Smooth muscle cell (in vitro differentiated cells): ENCODE results near the gene TBC1D1. TPM values are rescaled to one million over a fixed set of nuclear protein-coding genes. Genes with fewer than 3 reads are reported as not detected.

ENCODE experiments used
- DNase-seq: peaks from one replicate; lab custom pipeline; 2025; ENCODE audit not compliant: unreplicated experiment; lab: John Stamatoyannopoulos, UW
- H2AFZ ChIP-seq: fragments of 200-600 bp; sonication (generic); 2 replicates; pipeline ENCODE4 v1.6.0; 2016; ENCODE audit warnings: antibody characterized with exemption, low read depth, mild to moderate bottlenecking
- H3F3A ChIP-seq: fragments of 200-600 bp; sonication (generic); 2 replicates; pipeline ENCODE4 v1.6.0; 2017; ENCODE audit warnings: antibody characterized with exemption, low read depth
- H3K27ac ChIP-seq: fragments of 200-600 bp; sonication (generic); 2 replicates; pipeline ENCODE4 v1.5.1; 2016; ENCODE audit warnings: low read depth, mild to moderate bottlenecking
- H3K27me3 ChIP-seq: fragments of 200-600 bp; sonication (generic); 2 replicates; pipeline ENCODE4 v1.6.1; 2016; ENCODE audit warnings: low read depth, mild to moderate bottlenecking
- H3K36me3 ChIP-seq: fragments of 200-600 bp; sonication (generic); 2 replicates; pipeline ENCODE4 v1.5.1; 2016; ENCODE audit warnings: low read depth
- H3K4me1 ChIP-seq: fragments of 200-600 bp; sonication (generic); 2 replicates; pipeline ENCODE4 v1.5.1; 2016; ENCODE audit warnings: low read depth
- H3K4me2 ChIP-seq: fragments of 200-600 bp; sonication (generic); 2 replicates; pipeline ENCODE4 v1.6.0; 2016; ENCODE audit warnings: mild to moderate bottlenecking
- H3K4me3 ChIP-seq: fragments of 200-600 bp; sonication (generic); 2 replicates; pipeline ENCODE4 v1.5.1; 2016; ENCODE audit warnings: mild to moderate bottlenecking
- H3K79me2 ChIP-seq: fragments of 200-600 bp; sonication (generic); 2 replicates; pipeline ENCODE4 v1.6.0; 2016; ENCODE audit warnings: low read depth, mild to moderate bottlenecking
- H3K9ac ChIP-seq: fragments of 200-600 bp; sonication (generic); 2 replicates; pipeline ENCODE4 v1.6.0; 2016; ENCODE audit warnings: low read depth
- H3K9me3 ChIP-seq: fragments of 200-600 bp; sonication (generic); replicated peaks from 2 replicates; pipeline ENCODE4 v1.5.1; 2016; ENCODE audit warnings: low read depth
- H4K20me1 ChIP-seq: fragments of 200-600 bp; sonication (generic); 2 replicates; pipeline ENCODE4 v1.6.0; 2016; ENCODE audit warnings: low read depth
- WGBS: methylation state at CpG from one replicate; pipeline ENCODE4 v1.1.7; 2016; ENCODE audit warnings: low lambda C conversion rate; 5-methylcytosine and 5-hydroxymethylcytosine counted together
- polyA plus RNA-seq: library from polyadenylated mRNA; unstranded; fragments of >200 nt; fragmentation: Nextera tagmentation; extraction: Ambion mirVana; gene quantifications from 2 replicates; pipeline ENCODE4 v1.2.1, GENCODE V29; 2016
- total RNA-seq: library from RNA; depleted of rRNA; stranded (reverse); fragments of >200 nt; gene quantifications from 2 replicates; pipeline ENCODE4 v1.2.3, GENCODE V29; 2014
- TF ChIP-seq, protein P1 (sequence below): fragments of 200-600 bp; sonication (generic); IDR thresholded peaks from 2 replicates; pipeline ENCODE4 v1.5.1; 2017; ENCODE audit warnings: borderline replicate concordance, mild to moderate bottlenecking, antibody characterized with exemption; ENCODE audit not compliant: insufficient read depth, poor library complexity, severe bottlenecking

The TBC1D1 gene
- total and polyA plus RNA-seq, 2 experiments from 2014 or later = 81.5 to 117 TPM

DNA sequence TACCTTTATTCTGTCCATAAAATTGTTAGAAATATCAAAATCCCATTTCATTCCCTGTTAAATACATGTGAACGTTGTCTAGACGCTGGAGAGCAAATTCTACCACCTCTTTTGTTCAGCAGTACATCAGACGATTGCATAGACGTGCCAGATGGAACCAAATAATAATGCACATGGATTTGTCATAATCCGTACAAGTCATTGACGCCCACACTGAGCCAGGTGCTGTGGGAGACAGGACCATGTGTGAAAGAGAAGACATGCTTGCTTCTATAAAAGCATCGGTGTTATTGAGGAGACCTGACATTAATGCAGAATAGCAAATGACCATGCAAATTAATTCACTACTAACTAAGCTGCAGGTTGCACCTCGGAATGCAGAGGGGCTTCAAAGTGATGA is 244.3 kb downstream of the TBC1D1 start:
- H3K36me3 ChIP-seq = no peaks in the 10 kb centered on the region

DNA sequence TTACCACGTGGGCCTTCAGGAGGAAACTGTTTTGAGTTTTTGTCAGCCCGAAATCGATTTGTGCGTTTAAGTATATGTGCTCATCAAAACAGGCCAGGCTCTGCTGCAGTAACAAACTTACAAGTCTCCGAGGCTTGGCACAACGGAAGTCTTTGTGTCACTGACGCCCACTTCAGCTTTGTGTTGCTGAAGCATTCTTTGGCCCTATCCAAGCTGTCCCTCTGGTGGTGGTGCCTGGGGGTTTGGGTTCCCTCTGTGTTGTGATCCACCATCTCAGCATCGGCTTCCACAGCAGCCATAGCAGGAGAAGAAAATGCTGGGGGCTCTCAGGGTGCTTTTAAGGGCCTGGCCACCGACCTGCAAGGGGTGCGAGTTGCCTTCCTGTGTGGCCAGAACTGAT is 245.7 kb downstream of the TBC1D1 start:
- Histone ChIP-seq H3K27ac (no peak overlapping the region), H4K20me1 (no peaks in the 10 kb centered on the region), H3K4me1 (peaks cover 16% of the 10 kb centered on the region), H3K9ac (no peak overlapping the region), H3K4me2 (no peak overlapping the region), H3K9me3 (no peaks in the 10 kb centered on the region), H3K79me2 (no peaks in the 10 kb centered on the region), H2AFZ (no peak overlapping the region), H3K4me3 (no peak overlapping the region), H3K36me3 (no peaks in the 10 kb centered on the region), H3K27me3 (no peaks in the 10 kb centered on the region), H3F3A (peaks cover 3% of the 10 kb centered on the region)
- no peak for DNase-seq
- WGBS = 92% methylated on average over 10 of the region's 10 CpGs
- TF ChIP-seq, protein P1, sequence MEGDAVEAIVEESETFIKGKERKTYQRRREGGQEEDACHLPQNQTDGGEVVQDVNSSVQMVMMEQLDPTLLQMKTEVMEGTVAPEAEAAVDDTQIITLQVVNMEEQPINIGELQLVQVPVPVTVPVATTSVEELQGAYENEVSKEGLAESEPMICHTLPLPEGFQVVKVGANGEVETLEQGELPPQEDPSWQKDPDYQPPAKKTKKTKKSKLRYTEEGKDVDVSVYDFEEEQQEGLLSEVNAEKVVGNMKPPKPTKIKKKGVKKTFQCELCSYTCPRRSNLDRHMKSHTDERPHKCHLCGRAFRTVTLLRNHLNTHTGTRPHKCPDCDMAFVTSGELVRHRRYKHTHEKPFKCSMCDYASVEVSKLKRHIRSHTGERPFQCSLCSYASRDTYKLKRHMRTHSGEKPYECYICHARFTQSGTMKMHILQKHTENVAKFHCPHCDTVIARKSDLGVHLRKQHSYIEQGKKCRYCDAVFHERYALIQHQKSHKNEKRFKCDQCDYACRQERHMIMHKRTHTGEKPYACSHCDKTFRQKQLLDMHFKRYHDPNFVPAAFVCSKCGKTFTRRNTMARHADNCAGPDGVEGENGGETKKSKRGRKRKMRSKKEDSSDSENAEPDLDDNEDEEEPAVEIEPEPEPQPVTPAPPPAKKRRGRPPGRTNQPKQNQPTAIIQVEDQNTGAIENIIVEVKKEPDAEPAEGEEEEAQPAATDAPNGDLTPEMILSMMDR = no peak

More for the DNA sequence above, 244.3 kb downstream of the TBC1D1 start:
- WGBS = 95% methylated on average over 8 of the region's 8 CpGs
- no peak for DNase-seq
- Histone ChIP-seq H3K4me2 (no peak overlapping the region), H3K9ac (no peak overlapping the region), H4K20me1 (no peaks in the 10 kb centered on the region), H3K4me1 (peaks cover 30% of the 10 kb centered on the region), H3K4me3 (no peak overlapping the region), H3K79me2 (no peaks in the 10 kb centered on the region), H3K9me3 (no peaks in the 10 kb centered on the region), H3F3A (peaks cover 11% of the 10 kb centered on the region), H3K27ac (no peak overlapping the region), H2AFZ (no peak overlapping the region), H3K27me3 (no peaks in the 10 kb centered on the region)
- TF ChIP-seq, protein P1 = no peak

DNA sequence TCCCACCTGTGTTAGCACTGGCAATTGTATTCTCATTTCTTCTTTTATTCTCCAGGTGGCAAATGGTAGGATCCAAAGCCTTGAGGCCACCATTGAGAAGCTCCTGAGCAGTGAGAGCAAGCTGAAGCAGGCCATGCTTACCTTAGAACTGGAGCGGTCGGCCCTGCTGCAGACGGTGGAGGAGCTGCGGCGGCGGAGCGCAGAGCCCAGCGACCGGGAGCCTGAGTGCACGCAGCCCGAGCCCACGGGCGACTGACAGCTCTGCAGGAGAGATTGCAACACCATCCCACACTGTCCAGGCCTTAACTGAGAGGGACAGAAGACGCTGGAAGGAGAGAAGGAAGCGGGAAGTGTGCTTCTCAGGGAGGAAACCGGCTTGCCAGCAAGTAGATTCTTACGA is 246.2 kb downstream of the TBC1D1 start:
- H3K4me2 ChIP-seq = no peak overlapping the region
- no peak overlapping the region for H3K27ac ChIP-seq
- WGBS = 92% methylated on average over 17 of the region's 17 CpGs
- no peaks in the 10 kb centered on the region for H3K9me3 ChIP-seq
- TF ChIP-seq, protein P1 = no peak
- no peak overlapping the region for H2AFZ ChIP-seq
- no peaks in the 10 kb centered on the region for H3F3A ChIP-seq
- H3K4me1 ChIP-seq = peaks cover 12% of the 10 kb centered on the region
- no peaks in the 10 kb centered on the region for H4K20me1 ChIP-seq
- no peaks in the 10 kb centered on the region for H3K27me3 ChIP-seq
- H3K9ac ChIP-seq = no peak overlapping the region
- H3K36me3 ChIP-seq = no peaks in the 10 kb centered on the region
- no peak for DNase-seq
- no peak overlapping the region for H3K4me3 ChIP-seq
- no peaks in the 10 kb centered on the region for H3K79me2 ChIP-seq

DNA sequence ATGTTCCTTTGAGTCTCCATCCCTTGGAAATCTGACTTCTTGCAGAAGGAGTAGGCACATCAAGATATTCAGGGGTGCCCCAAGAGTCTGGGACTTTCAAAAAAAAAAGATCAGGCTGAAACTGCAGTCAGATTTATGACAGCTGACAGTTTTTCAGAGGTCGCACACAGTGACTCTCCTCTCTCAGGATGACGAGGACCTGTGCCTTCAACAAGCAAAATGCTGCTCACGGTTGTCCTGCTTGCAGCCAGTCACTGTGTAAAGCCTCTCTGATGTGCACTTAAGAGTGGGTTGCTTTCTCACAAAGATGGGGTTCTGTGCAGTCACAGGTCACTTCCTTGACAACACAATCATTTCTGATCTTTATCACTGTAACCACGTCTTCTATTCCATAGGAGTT is 247.5 kb downstream of the TBC1D1 start:
- TF ChIP-seq, protein P1 = no peak
- no peak for DNase-seq
- H3K4me3 ChIP-seq = no peak overlapping the region
- no peaks in the 10 kb centered on the region for H3K4me1 ChIP-seq
- H4K20me1 ChIP-seq = no peaks in the 10 kb centered on the region
- no peak overlapping the region for H3K27ac ChIP-seq
- H3K79me2 ChIP-seq = no peaks in the 10 kb centered on the region
- no peak overlapping the region for H2AFZ ChIP-seq
- H3K9me3 ChIP-seq = no peaks in the 10 kb centered on the region
- no peak overlapping the region for H3K9ac ChIP-seq
- no peaks in the 10 kb centered on the region for H3K36me3 ChIP-seq
- H3K4me2 ChIP-seq = no peak overlapping the region
- H3F3A ChIP-seq = no peaks in the 10 kb centered on the region
- 96% methylated on average over 4 of the region's 4 CpGs for WGBS
- no peaks in the 10 kb centered on the region for H3K27me3 ChIP-seq
